OCI-LY7 (cell line): Measurements from ENCODE around the gene SLC66A2.

ENCODE experiments used
- CTCF ChIP-seq: fragments of 200-600 bp; sonication (generic); conservative IDR thresholded peaks from 2 replicates; pipeline ENCODE4 v1.5.1; 2014; ENCODE audit warnings: mild to moderate bottlenecking, antibody characterized with exemption, low read length, moderate library complexity, mixed read lengths
- EZH2phosphoT487 ChIP-seq: fragments of 200-600 bp; sonication (generic); IDR thresholded peaks from 2 replicates; pipeline ENCODE4 v1.6.1; 2018; ENCODE audit warnings: low read depth, borderline replicate concordance, mild to moderate bottlenecking, mixed run types, antibody characterized with exemption, low read length, moderate library complexity, mixed read lengths

GRCh38 chr18:79962311-79962710, 10.9 kb upstream of the SLC66A2 start:
- TF ChIP-seq CTCF (no peak), EZH2phosphoT487 (no peak)
